K562 (cell line): ENCODE results near the gene DGCR8. TPM values are rescaled to one million over a fixed set of nuclear protein-coding genes. Genes with fewer than 3 reads are reported as not detected.
A peak's percentile ranks its signal among the peaks of the same experiment; 100 is the strongest.

ENCODE experiments used
- ATAC-seq: fragments of 200-7000 bp; cut with Tn5 transposase; 3 replicates; pipeline ENCODE4 v1.9.1; 2020; ENCODE audit warnings: moderate library complexity
- BruUV-seq: library from RNA; stranded (reverse); fragments of 400-500 nt; replicated peaks from 2 replicates; lab custom pipeline; 2021; lab: Mats Ljungman, UMichigan
- CTCF ChIA-PET: fragments of 300-600 bp; formaldehyde crosslinking; extraction: SDS; loops from one replicate; lab custom pipeline; 2021; ENCODE audit warnings: low intra/inter-chr PET ratio; lab: Yijun Ruan, JAX
- POLR2A ChIA-PET: fragments of 300-600, 350-650 bp; sonication (Branson Sonifier 250); formaldehyde crosslinking; extraction: SDS; loops from one replicate; lab custom pipeline; 2021; ENCODE audit warnings: antibody characterized with exemption, inconsistent platforms; lab: Yijun Ruan, JAX
- DNase-seq, 4 experiments: peaks; one replicate each; pipeline versions ENCODE4 v3.0.0 to v3.0.0-alpha.2; 2011 to 2018; ENCODE audit warnings: low spot score in 3 of 4, mixed read lengths in 3 of 4; ENCODE audit errors: extremely low read depth in 1 of 4
- FAIRE-seq: peaks from 2 replicates; lab custom pipeline; 2011; peaks lifted over from hg19 to GRCh38; lab: Jason Lieb, UNC
- H2AFZ ChIP-seq: 2 replicates; pipeline ENCODE4 v1.6.0; 2011; ENCODE audit warnings: low read depth, low read length, control low read depth, inconsistent platforms
- H3K27ac ChIP-seq: fragments of 200-600 bp; 3 replicates; pipeline ENCODE4 v1.8.0; 2011; ENCODE audit warnings: low read depth, mild to moderate bottlenecking, control low read depth, inconsistent platforms, low read length, moderate library complexity, mixed read lengths; ENCODE audit errors: extremely low read depth
- H3K27me3 ChIP-seq, 2 experiments: fragments of 300-600 bp in 1 of 2; 2 replicates in 1 of 2; 3 replicates in 1 of 2; pipeline versions ENCODE4 v1.6.0 to v1.8.0; 2011; ENCODE audit warnings: inconsistent platforms in 2 of 2, low read length in 2 of 2, mild to moderate bottlenecking in 1 of 2, mixed read lengths in 1 of 2, moderate library complexity in 1 of 2; ENCODE audit not compliant: control insufficient read depth in 2 of 2, insufficient read depth in 2 of 2
- H3K36me3 ChIP-seq: fragments of 300-600 bp; 3 replicates; pipeline ENCODE4 v1.8.0; 2011; ENCODE audit warnings: mild to moderate bottlenecking, low read length, inconsistent platforms; ENCODE audit not compliant: control insufficient read depth, insufficient read depth
- H3K4me1 ChIP-seq, 2 experiments: fragments of 200-600 bp in 1 of 2; replicated peaks in 1 of 2; 2 replicates in 1 of 2; 3 replicates in 1 of 2; pipeline versions ENCODE4 v1.5.1 to v1.8.0; 2011; ENCODE audit warnings: inconsistent platforms in 2 of 2, low read length in 2 of 2, mild to moderate bottlenecking in 1 of 2, mixed read lengths in 1 of 2, moderate library complexity in 1 of 2; ENCODE audit not compliant: control insufficient read depth in 2 of 2, insufficient read depth in 2 of 2
- H3K4me2 ChIP-seq: 2 replicates; pipeline ENCODE4 v1.6.1; 2011; ENCODE audit warnings: low read length, control low read depth, inconsistent platforms, mixed read lengths; ENCODE audit not compliant: insufficient read depth
- H3K4me3 ChIP-seq: fragments of 200-600 bp; sonication (generic), shearing (Covaris generic); 2 replicates; pipeline ENCODE4 v1.5.1; 2016; ENCODE audit warnings: control low read depth, inconsistent platforms
- H3K79me2 ChIP-seq: fragments of 200-600 bp; 3 replicates; pipeline ENCODE4 v1.8.0; 2011; ENCODE audit warnings: low read length, inconsistent platforms; ENCODE audit not compliant: control insufficient read depth, insufficient read depth
- H3K9ac ChIP-seq, 2 experiments: 2 replicates each; pipeline versions ENCODE4 v1.6.0 to v1.6.1; 2011; ENCODE audit warnings: low read depth in 2 of 2, low read length in 2 of 2, control low read depth in 1 of 2, inconsistent platforms in 1 of 2, mild to moderate bottlenecking in 1 of 2, mixed read lengths in 1 of 2; ENCODE audit not compliant: insufficient read depth in 1 of 2
- H3K9me1 ChIP-seq: one replicate; pipeline ENCODE4 v1.6.0; 2011; ENCODE audit warnings: inconsistent platforms, mild to moderate bottlenecking, low read length, moderate library complexity; ENCODE audit not compliant: control insufficient read depth, insufficient read depth
- H3K9me3 ChIP-seq: replicated peaks from 2 replicates; pipeline ENCODE4 v1.5.1; 2011; ENCODE audit warnings: low read depth, low read length, inconsistent platforms; ENCODE audit not compliant: control insufficient read depth, insufficient read depth
- H4K20me1 ChIP-seq: replicated peaks from 2 replicates; pipeline ENCODE4 v1.6.1; 2011; ENCODE audit warnings: low read length, inconsistent platforms, mixed read lengths; ENCODE audit not compliant: control insufficient read depth, insufficient read depth
- ATF6 ChIP-seq: sonication (generic); formaldehyde crosslinking; IDR thresholded peaks from 2 replicates; pipeline ENCODE4 v1.4.0; 2020; ENCODE audit warnings: mild to moderate bottlenecking, missing genetic modification reagents
- CUX1 ChIP-seq: fragments of 200-800 bp; sonication (Bioruptor generic); IDR thresholded peaks from 2 replicates; pipeline ENCODE4 v1.6.1; 2016; ENCODE audit warnings: missing genetic modification characterization, missing compliant biosample characterization
- HDGF ChIP-seq: fragments of 450-650 bp; IDR thresholded peaks from 2 replicates; pipeline ENCODE4 v1.6.1; 2016
- ID3 ChIP-seq, 2 experiments: fragments of 250-450 bp in 1 of 2; fragments of 450-650 bp in 1 of 2; sonication (Bioruptor Pico) in 1 of 2; IDR thresholded peaks; 2 replicates each; pipeline versions ENCODE4 v1.6.1 to v1.8.0; 2016 to 2021; ENCODE audit warnings: mild to moderate bottlenecking in 2 of 2, moderate library complexity in 2 of 2, missing compliant biosample characterization in 1 of 2, missing genetic modification characterization in 1 of 2
- MED1 ChIP-seq: sonication (generic); formaldehyde crosslinking; IDR thresholded peaks from 2 replicates; pipeline ENCODE4 v1.8.1; 2023; ENCODE audit warnings: missing genetic modification reagents, borderline replicate concordance
- MTF1 ChIP-seq: fragments of 250-450 bp; sonication (Bioruptor Pico); IDR thresholded peaks from 2 replicates; pipeline ENCODE4 v1.9.0; 2021; ENCODE audit warnings: moderate library complexity, mild to moderate bottlenecking, inconsistent platforms, borderline replicate concordance
- POLR3G ChIP-seq: IDR thresholded peaks from 2 replicates; pipeline ENCODE4 v1.6.1; 2011; ENCODE audit not compliant: insufficient read length, insufficient replicate concordance; ENCODE audit errors: extremely low read depth
- RBFOX2 ChIP-seq: fragments of 200-400 bp; formaldehyde crosslinking; IDR thresholded peaks from 2 replicates; pipeline ENCODE4 v1.6.1; 2017; ENCODE audit warnings: low read depth, mild to moderate bottlenecking, low read length, moderate library complexity
- SMAD4 ChIP-seq: fragments of 250-450 bp; sonication (Bioruptor Pico); conservative IDR thresholded peaks from 2 replicates; pipeline ENCODE4 v1.8.0; 2021; ENCODE audit warnings: inconsistent platforms, mild to moderate bottlenecking, moderate library complexity
- SRSF3 ChIP-seq: fragments of 200-400 bp; formaldehyde crosslinking; IDR thresholded peaks from 2 replicates; pipeline ENCODE4 v1.6.1; 2016; ENCODE audit warnings: mild to moderate bottlenecking, low read length, moderate library complexity; ENCODE audit not compliant: insufficient read depth
- TGIF2 ChIP-seq: sonication (generic); formaldehyde crosslinking; IDR thresholded peaks from 2 replicates; pipeline ENCODE4 v1.8.1; 2022; ENCODE audit warnings: mild to moderate bottlenecking, missing genetic modification reagents, moderate library complexity
- ZNF12 ChIP-seq: sonication (generic); formaldehyde crosslinking; IDR thresholded peaks from 2 replicates; pipeline ENCODE4 v1.4.0; 2020; ENCODE audit warnings: mild to moderate bottlenecking, missing genetic modification reagents
- ZNF444 ChIP-seq: fragments of 250-450 bp; sonication (Bioruptor Pico); IDR thresholded peaks from 2 replicates; pipeline ENCODE4 v1.4.0; 2020; ENCODE audit warnings: mild to moderate bottlenecking, moderate library complexity
- WGBS: fragments of 100-300 bp; shearing (Covaris generic); methylation state at CpG from one replicate; pipeline ENCODE4 v1.1.6; 2016; ENCODE audit warnings: low coverage, mixed read lengths; ENCODE audit not compliant: insufficient coverage; ENCODE audit errors: missing lambda C conversion rate; 5-methylcytosine and 5-hydroxymethylcytosine counted together
- in situ Hi-C: fragments of 300-500 bp; cut with MboI; formaldehyde crosslinking; loops from 4 replicates; pipeline ENCODE4 v1.15.0; 2018; ENCODE audit warnings: inconsistent platforms, mixed read lengths
- intact Hi-C: fragments of 100-400 bp; cut with micrococcal nuclease; formaldehyde crosslinking; loops from 2 replicates; pipeline ENCODE4 v1.14.2; 2022
- polyA plus RNA-seq, 8 experiments: library from polyadenylated mRNA; depleted of rRNA in 4 of 8; stranded (reverse) in 5 of 8; unstranded in 3 of 8; fragments of >200 nt; fragmentation: Nextera tagmentation in 2 of 8; fragmentation: Illumina TruSeq in 1 of 8; extraction: Ambion mirVana in 2 of 8; extraction: Trizol in 1 of 8; gene quantifications; 2 replicates each; pipeline versions ENCODE4 v1.2.1 to v1.2.3, GENCODE V29; 2011 to 2014; ENCODE audit warnings: inconsistent platforms in 1 of 8, missing spikeins in 1 of 8
- total RNA-seq, 7 experiments: library from RNA; depleted of rRNA in 6 of 7; stranded (reverse); fragments of >200 nt in 6 of 7; fragmentation: Illumina TruSeq in 2 of 7; extraction: Trizol in 2 of 7; gene quantifications; 2 replicates each; pipeline versions ENCODE4 v1.2.1 to v1.2.3, GENCODE V29; 2011 to 2021; ENCODE audit warnings: low replicate concordance in 1 of 7

Gene DGCR8
- total and polyA plus RNA-seq, 9 of the 15 experiments (the other 6 are each of a cell fraction or from before 2014, with no cell fraction given) = 5.9 to 144 (median 80.1) TPM

- ChIA-PET CTCF (no interaction called here), POLR2A (interaction anchor here (0.9 to 19.4 kb wide), 3 partner anchors 11 to 80 kb away, joined by 3 to 513 read pairs (median 3); partner anchors contain the start of genes RANBP1 and TRMT2A)
- intact Hi-C loops (no loop called here), in situ Hi-C loops (no loop called here)
- peaks cover 4% of the 10 kb centered on the region for H3K9me1 ChIP-seq
- H3K4me1 ChIP-seq = peaks cover 0 to 3% of the 10 kb centered on the region in 2 experiments; a peak in 1 of 5 replicates
- no peak overlapping the region for H3K4me2 ChIP-seq
- H3K4me3 ChIP-seq = no peak overlapping the region
- no peak overlapping the region for H3K27ac ChIP-seq
- no TSS peak for BruUV-seq
- H3K9ac ChIP-seq = peak overlapping the region in 1 of 2 experiments; percentile 21; a peak in 1 of 4 replicates
- no peaks in the 10 kb centered on the region; the same call in 1 of the 2 replicates for H3K9me3 ChIP-seq
- peaks cover 79% of the 10 kb centered on the region for H3K79me2 ChIP-seq
- peaks cover 94% of the 10 kb centered on the region for H3K36me3 ChIP-seq
- ATAC-seq (no peak), DNase-seq (no peak), FAIRE-seq (no peak)
- 93% methylated on average over 6 of the region's 6 CpGs for WGBS
- peaks cover 15% of the 10 kb centered on the region; the same call in 1 of the 2 replicates for H4K20me1 ChIP-seq
- no peaks in the 10 kb centered on the region for H3K27me3 ChIP-seq
- H2AFZ ChIP-seq = no peak overlapping the region
- TF ChIP-seq TGIF2 (CRISPR knock-in tag) (peak; percentile 40; the same call in 1 of the 2 replicates), POLR3G (no peak), MTF1 (no peak), HDGF (no peak), ZNF12 (CRISPR knock-in tag) (peak; percentile 56; the same call in 1 of the 2 replicates), RBFOX2 (0 out of 2 replicates have a peak, but pooled peaks have one; percentile 21), ID3 (CRISPR knock-in tag; IDR thresholded peaks at IDR 0.05) (no peak), ID3 (tag; IDR thresholded peaks at IDR 0.05) (no peak), MED1 (CRISPR knock-in tag) (peak; percentile 74; the same call in 1 of the 2 replicates), ZNF444 (CRISPR knock-in tag) (no peak), SMAD4 (CRISPR knock-in tag) (no peak), SRSF3 (0 out of 2 replicates have a peak, but pooled peaks have one; percentile 47), ATF6 (no peak), CUX1 (CRISPR knock-in tag) (no peak)
These were observed 19.2 kb downstream of the DGCR8 start for GRCh38 chr22:20099099-20099711.
